ENCODE measurements around the gene DND1.

DNA sequence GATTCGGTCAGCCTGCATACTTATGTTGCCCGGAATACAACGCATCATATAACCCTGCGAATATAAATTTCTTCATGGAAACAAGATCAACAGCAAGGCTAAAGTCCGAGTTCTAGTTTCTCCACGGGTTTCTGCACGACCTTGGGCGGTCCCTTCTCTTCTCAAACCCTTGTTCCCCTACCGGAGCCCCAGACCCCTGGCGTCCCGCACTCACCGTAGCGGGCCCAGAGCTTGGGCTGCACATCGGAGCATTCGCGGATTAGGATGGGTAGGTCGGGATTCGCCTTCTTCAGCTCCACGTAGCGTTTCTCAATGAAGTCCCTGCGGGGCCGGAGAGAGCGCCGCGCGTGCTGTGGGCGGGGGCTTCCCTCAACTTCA is 26.3 kb downstream of the DND1 start:
- TF ChIP-seq POLR2A (IDR thresholded peaks at IDR 0.05), result no peak
- TF ChIP-seq, protein P1, sequence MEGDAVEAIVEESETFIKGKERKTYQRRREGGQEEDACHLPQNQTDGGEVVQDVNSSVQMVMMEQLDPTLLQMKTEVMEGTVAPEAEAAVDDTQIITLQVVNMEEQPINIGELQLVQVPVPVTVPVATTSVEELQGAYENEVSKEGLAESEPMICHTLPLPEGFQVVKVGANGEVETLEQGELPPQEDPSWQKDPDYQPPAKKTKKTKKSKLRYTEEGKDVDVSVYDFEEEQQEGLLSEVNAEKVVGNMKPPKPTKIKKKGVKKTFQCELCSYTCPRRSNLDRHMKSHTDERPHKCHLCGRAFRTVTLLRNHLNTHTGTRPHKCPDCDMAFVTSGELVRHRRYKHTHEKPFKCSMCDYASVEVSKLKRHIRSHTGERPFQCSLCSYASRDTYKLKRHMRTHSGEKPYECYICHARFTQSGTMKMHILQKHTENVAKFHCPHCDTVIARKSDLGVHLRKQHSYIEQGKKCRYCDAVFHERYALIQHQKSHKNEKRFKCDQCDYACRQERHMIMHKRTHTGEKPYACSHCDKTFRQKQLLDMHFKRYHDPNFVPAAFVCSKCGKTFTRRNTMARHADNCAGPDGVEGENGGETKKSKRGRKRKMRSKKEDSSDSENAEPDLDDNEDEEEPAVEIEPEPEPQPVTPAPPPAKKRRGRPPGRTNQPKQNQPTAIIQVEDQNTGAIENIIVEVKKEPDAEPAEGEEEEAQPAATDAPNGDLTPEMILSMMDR (IDR thresholded peaks at IDR 0.05 in 8 of 11, conservative IDR thresholded peaks at IDR 0.05 in 3 of 11), result no peak
- TF ChIP-seq POLR2AphosphoS5 (IDR thresholded peaks at IDR 0.05), result no peak
